Right atrium auricular region (tissue), 2 donors: ENCODE data around the gene PCDH9. TPM values are rescaled to one million over a fixed set of nuclear protein-coding genes. Genes with fewer than 3 reads are reported as not detected.

Experiments used
- DNase-seq: peaks from one replicate; pipeline ENCODE4 v3.0.0-alpha.2; 2019; ENCODE audit warnings: low spot score
- H3K27ac ChIP-seq, 2 donors: fragments of 200-600 bp; sonication (generic); 1 replicate in 1 of 2; 2 replicates in 1 of 2; pipeline ENCODE4 v1.5.1; 2016 to 2019
- H3K27me3 ChIP-seq, 2 donors: fragments of 200-600 bp; sonication (generic); one replicate each; pipeline versions ENCODE4 v1.5.1 to v1.6.0; 2017 to 2019
- H3K36me3 ChIP-seq: fragments of 200-600 bp; sonication (generic); one replicate; pipeline ENCODE4 v1.5.1; 2016
- H3K4me1 ChIP-seq, 2 donors: fragments of 200-600 bp; sonication (generic); one replicate each; pipeline versions ENCODE4 v1.5.1 to v1.6.0; 2017 to 2019
- H3K4me3 ChIP-seq, 2 donors: fragments of 200-600 bp; sonication (generic); 1 replicate in 1 of 2; 2 replicates in 1 of 2; pipeline ENCODE4 v1.5.1; 2017 to 2019; ENCODE audit warnings: mild to moderate bottlenecking in 1 of 2, moderate library complexity in 1 of 2
- H3K9me3 ChIP-seq, 2 donors: fragments of 200-600 bp; sonication (generic); one replicate each; pipeline ENCODE4 v1.5.1; 2019
- total RNA-seq, 2 donors: library from RNA; depleted of rRNA; stranded (reverse); fragments of >200 nt; gene quantifications; one replicate each; pipeline ENCODE4 v1.1.0, GENCODE V29; 2016
- TF ChIP-seq, protein P1 (sequence below), 2 donors: fragments of 200-600 bp; sonication (generic); IDR thresholded peaks; one replicate each; pipeline ENCODE4 v1.5.1; 2019; ENCODE audit warnings: antibody characterized with exemption in 2 of 2

The PCDH9 gene
- total RNA-seq, 2 donors from 2014 or later: 19.4 to 28.7 TPM

GRCh38 chr13:66528944-66529576 lies 701.1 kb downstream of the PCDH9 start:
- H3K27me3 ChIP-seq: no peaks in the 10 kb centered on the region
- no peaks in the 10 kb centered on the region for H3K4me1 ChIP-seq
- no peak for DNase-seq
- no peak overlapping the region for H3K27ac ChIP-seq
- TF ChIP-seq, protein P1, sequence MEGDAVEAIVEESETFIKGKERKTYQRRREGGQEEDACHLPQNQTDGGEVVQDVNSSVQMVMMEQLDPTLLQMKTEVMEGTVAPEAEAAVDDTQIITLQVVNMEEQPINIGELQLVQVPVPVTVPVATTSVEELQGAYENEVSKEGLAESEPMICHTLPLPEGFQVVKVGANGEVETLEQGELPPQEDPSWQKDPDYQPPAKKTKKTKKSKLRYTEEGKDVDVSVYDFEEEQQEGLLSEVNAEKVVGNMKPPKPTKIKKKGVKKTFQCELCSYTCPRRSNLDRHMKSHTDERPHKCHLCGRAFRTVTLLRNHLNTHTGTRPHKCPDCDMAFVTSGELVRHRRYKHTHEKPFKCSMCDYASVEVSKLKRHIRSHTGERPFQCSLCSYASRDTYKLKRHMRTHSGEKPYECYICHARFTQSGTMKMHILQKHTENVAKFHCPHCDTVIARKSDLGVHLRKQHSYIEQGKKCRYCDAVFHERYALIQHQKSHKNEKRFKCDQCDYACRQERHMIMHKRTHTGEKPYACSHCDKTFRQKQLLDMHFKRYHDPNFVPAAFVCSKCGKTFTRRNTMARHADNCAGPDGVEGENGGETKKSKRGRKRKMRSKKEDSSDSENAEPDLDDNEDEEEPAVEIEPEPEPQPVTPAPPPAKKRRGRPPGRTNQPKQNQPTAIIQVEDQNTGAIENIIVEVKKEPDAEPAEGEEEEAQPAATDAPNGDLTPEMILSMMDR (IDR thresholded peaks at IDR 0.05): no peak
- no peaks in the 10 kb centered on the region for H3K36me3 ChIP-seq
- H3K4me3 ChIP-seq: no peak overlapping the region
- no peaks in the 10 kb centered on the region for H3K9me3 ChIP-seq

DNA sequence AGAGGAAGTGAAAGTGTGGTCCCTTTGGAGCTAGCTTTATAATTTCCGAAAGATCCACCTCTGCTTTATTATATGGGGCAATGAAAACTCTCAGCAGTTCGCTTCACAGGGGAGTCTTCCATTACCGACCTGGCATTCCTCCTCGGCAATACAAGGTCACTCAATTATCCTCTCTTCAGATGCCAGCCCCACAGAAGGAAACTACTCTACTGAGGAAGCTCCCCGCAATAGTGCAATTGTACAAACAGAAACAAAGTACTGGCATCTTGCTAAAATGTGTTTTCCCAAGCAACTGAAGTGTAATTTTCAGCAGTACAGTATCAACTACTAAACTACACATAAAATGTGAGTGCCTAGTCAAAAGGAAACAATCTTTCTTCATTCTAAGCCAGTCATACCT lies 702.0 kb downstream of the PCDH9 start:
- no peaks in the 10 kb centered on the region for H3K4me1 ChIP-seq
- no peaks in the 10 kb centered on the region for H3K27me3 ChIP-seq
- no peak overlapping the region for H3K4me3 ChIP-seq
- no peaks in the 10 kb centered on the region for H3K9me3 ChIP-seq
- H3K36me3 ChIP-seq: no peaks in the 10 kb centered on the region
- TF ChIP-seq, protein P1 (IDR thresholded peaks at IDR 0.05): no peak
- no peak overlapping the region for H3K27ac ChIP-seq
- DNase-seq: no peak

DNA sequence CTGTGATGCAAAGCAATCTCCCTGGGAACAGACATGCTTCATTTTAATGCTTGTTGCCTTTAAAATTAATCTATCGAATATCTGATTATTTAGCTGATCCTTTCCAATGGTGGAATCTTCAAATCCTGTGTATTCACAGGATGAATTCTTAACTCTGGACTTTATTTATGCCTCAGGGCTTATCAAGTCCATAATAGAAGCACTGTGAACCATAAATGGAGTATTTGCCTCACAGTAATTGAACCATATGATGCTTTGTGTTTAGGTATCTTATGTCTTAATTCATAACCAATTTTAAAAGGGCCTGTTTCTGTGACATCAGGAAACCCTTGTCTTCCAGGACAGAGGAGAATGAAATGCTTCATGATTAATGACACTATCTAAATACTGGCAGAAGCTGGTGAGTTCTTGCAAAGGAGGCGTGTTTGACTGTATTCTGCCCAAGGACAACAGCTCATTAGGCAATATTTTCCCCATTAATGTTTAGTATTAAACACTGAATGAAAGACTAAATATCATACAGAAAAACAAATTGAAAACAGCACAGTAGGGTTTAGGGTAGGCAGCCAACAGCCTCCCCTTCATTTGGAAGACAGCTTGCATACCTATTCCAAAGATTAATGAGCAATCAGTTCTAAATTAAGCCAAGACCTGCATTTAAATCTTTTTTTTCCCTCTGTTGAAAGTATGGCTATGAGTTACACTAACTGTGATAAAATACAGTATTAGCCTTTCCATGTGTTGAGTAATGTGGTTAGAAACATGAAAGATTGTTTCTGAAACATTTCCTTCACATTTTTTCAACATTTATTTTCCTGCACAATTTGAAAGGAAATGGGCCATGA lies 709.4 kb downstream of the PCDH9 start:
- DNase-seq: no peak
- TF ChIP-seq, protein P1 (IDR thresholded peaks at IDR 0.05): no peak
- no peaks in the 10 kb centered on the region for H3K4me1 ChIP-seq

GRCh38 chr13:66519259-66519658 lies 710.9 kb downstream of the PCDH9 start:
- Histone ChIP-seq H3K27ac (no peak overlapping the region), H3K36me3 (no peaks in the 10 kb centered on the region), H3K27me3 (no peaks in the 10 kb centered on the region), H3K4me1 (no peaks in the 10 kb centered on the region), H3K4me3 (no peak overlapping the region), H3K9me3 (no peaks in the 10 kb centered on the region)
- DNase-seq: no peak
- TF ChIP-seq, protein P1 (IDR thresholded peaks at IDR 0.05): no peak

More for the DNA sequence above, 709.4 kb downstream of the PCDH9 start:
- Histone ChIP-seq H3K27me3 (no peaks in the 10 kb centered on the region), H3K27ac (no peak overlapping the region), H3K9me3 (no peaks in the 10 kb centered on the region), H3K36me3 (no peaks in the 10 kb centered on the region), H3K4me3 (no peak overlapping the region)

GRCh38 chr13:66518068-66518467 lies 712.1 kb downstream of the PCDH9 start:
- no peak for DNase-seq
- Histone ChIP-seq H3K4me3 (no peak overlapping the region), H3K9me3 (no peaks in the 10 kb centered on the region), H3K27ac (no peak overlapping the region), H3K4me1 (no peaks in the 10 kb centered on the region), H3K27me3 (no peaks in the 10 kb centered on the region), H3K36me3 (no peaks in the 10 kb centered on the region)
- TF ChIP-seq, protein P1 (IDR thresholded peaks at IDR 0.05): no peak
